Measurements from ENCODE around the gene MX2.
"Not testable (repeated sequence)": the region's sequence is repeated elsewhere in the genome, so short reads cannot be mapped to it uniquely, and the experiment has no call there.

Gene MX2

DNA sequence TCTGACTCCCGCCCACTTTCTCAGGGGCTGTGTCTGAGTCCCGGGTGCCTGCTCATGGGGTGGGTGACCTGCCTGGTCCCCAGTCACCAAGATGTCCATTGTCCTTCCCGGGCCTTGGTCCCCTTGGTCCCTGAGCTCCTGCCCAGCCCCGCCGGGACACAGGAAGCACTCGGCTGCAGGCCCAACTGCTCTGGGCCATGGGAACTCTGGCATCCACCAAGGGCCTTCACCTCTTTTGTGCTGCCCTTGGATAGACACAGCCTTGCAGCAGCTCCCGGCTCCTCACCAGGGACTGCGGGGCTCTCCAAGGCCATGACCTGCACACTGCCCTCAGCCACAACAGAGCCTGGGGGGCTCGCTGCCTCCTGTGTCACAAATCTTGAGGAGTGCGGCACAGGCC lies 42.1 kb downstream of the MX2 start:
- Mint-ChIP-seq H3K4me1 (no peaks in the 10 kb centered on the region), H3K27ac (peak overlapping the region in 1 of 2 donors; percentile 8), H3K27me3 (no peaks in the 10 kb centered on the region), H3K4me3 (no peak overlapping the region), H3K9me3 (no peaks in the 10 kb centered on the region)
- DNase-seq (no peak), ATAC-seq (no peak)

DNA sequence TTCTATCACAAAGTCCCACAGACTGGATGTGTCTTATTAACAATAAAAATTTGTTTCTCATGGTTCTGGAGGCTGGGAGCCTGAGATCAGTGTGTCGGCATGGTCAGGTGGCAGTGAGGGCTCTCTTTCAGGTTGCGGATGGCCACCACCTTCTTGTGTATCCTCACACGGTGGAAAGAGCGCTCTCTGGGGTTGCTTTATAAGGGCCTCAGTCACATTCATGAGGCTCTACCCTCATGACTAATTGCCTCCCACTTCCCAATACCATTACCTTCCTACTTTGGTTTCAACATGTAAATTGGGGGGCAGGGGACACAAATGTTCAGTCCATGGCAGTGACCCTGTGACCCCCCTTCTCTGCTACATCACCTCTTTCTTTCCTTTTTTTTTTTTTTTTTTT lies 43.5 kb downstream of the MX2 start:
- Mint-ChIP-seq H3K9me3 (peaks cover 0 to 2% of the 10 kb centered on the region in 2 donors), H3K27me3 (no peaks in the 10 kb centered on the region), H3K27ac (peak overlapping the region in 1 of 2 donors; percentile 34), H3K4me1 (no peaks in the 10 kb centered on the region), H3K4me3 (no peak overlapping the region)
- DNase-seq, result no peak
- ATAC-seq, result no peak

DNA sequence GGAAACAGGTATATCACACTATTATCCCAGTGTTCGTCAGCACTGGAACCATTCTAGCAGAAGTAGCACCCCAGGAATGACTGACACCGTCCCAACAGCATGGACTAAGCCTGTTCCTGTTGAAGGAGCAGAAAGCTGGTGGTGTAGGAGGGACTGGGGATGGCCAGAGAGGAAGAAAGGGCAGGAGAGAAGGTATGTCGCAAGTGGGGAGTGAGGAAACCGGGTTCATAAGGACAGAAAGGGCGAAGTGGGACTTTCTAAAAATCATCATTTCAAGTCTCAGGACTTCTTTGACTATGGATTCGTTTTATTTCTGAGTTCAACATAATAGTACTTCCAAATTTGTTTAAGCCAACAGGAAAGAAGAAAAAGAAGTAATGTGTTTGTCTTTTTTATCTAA lies 44.5 kb downstream of the MX2 start:
- no peak for DNase-seq
- Mint-ChIP-seq H3K9me3 (peaks cover 0 to 8% of the 10 kb centered on the region in 2 donors), H3K27ac (no peak overlapping the region)

DNA sequence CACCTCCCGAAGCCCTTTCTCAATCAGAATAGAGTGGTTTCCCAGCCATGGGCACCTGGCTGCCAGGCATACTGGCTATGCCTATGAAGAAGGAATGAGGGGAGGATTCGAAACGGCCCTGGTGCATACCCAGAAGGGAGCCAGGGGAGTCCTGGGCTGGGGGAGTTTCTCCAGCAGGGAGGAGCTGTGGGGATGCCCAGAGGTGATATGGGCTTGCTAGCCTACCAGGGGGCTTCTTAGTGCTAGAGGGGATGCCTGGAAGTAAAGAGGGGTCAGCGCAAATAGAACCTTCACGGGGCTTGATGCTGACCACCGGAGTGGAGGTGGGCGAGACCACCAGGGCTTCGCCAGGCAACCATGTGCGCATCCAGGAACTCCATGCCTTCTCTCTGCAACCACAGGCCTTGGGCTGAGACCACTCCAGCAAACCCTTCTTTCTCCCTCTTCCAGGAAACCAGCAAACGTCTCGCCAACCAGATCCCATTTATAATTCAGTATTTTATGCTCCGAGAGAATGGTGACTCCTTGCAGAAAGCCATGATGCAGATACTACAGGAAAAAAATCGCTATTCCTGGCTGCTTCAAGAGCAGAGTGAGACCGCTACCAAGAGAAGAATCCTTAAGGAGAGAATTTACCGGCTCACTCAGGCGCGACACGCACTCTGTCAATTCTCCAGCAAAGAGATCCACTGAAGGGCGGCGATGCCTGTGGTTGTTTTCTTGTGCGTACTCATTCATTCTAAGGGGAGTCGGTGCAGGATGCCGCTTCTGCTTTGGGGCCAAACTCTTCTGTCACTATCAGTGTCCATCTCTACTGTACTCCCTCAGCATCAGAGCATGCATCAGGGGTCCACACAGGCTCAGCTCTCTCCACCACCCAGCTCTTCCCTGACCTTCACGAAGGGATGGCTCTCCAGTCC lies 46.0 kb downstream of the MX2 start:
- Mint-ChIP-seq H3K27me3 (no peaks in the 10 kb centered on the region), H3K4me3 (no peak overlapping the region), H3K4me1 (peaks cover 11% of the 10 kb centered on the region), H3K9me3 (peaks cover 0 to 21% of the 10 kb centered on the region in 2 donors), H3K27ac (no peak overlapping the region)
- ATAC-seq, result no peak
- DNase-seq, result no peak

More for the DNA sequence above, 44.5 kb downstream of the MX2 start:
- Mint-ChIP-seq H3K27me3 (no peaks in the 10 kb centered on the region), H3K4me1 (peaks cover 9% of the 10 kb centered on the region), H3K4me3 (no peak overlapping the region)
- no peak for ATAC-seq

DNA sequence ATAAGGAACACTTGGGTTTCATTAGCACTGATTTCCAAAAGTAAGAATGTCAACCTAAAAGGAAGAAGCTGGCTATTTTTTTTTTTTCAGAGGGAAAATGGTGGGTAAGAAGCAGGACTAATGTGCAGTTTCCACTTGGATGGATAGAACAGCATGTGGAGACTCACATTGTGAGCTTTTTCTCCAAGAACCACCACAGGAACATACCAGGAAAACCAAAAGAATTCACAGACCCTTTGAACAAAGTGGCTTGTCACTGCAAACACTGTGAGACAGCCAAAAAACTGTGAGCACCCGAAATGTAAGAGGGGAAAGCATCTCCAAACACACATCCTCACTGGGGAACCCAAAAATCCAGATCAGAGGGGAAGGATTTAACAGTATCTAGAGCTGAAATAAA lies 48.5 kb downstream of the MX2 start:
- no peak for DNase-seq
- H3K9me3 Mint-ChIP-seq, result peaks cover 13 to 34% of the 10 kb centered on the region in 2 donors
- H3K27ac Mint-ChIP-seq, result no peak overlapping the region
- no peaks in the 10 kb centered on the region for H3K27me3 Mint-ChIP-seq
- H3K4me1 Mint-ChIP-seq, result peaks cover 11% of the 10 kb centered on the region
- no peak overlapping the region for H3K4me3 Mint-ChIP-seq
- ATAC-seq, result no peak

DNA sequence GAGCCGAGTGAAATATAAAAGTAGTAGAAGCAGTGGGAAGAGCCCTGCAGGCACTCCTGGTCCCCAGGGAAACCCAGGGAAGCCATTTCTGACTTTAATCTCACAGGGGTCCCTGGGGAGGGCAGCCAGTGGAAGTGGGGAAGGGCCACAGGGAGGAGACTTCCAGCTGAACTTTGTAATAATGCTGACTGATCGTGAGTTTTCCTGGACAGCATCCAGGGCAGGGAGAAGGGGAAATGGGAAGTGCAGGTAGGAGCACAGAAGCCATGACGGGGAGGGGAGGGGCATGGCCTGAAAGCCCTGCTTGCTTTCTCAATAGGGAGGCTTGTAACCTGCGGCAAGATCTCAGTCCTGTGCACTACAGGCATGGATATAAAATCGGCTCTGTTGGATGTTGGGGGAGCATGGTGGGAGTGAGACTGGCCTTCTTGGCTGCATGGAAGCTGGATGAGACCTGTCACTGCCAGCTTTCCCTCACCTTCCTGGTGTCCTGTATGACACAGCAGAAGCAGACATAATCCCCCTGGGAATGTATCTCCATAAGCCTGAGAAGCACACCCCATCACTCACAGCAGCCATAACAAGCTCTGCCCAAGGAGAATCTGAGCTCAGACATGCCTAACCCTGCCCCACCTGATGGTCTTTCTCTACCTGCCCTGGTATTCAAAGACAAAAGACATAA lies 49.1 kb downstream of the MX2 start:
- ATAC-seq (no peak), DNase-seq (no peak)
- H3K4me3 Mint-ChIP-seq, result no peak overlapping the region
- peaks cover 13 to 34% of the 10 kb centered on the region in 2 donors for H3K9me3 Mint-ChIP-seq
- no peak overlapping the region for H3K27ac Mint-ChIP-seq
- H3K4me1 Mint-ChIP-seq, result peaks cover 11% of the 10 kb centered on the region
- H3K27me3 Mint-ChIP-seq, result no peaks in the 10 kb centered on the region

DNA sequence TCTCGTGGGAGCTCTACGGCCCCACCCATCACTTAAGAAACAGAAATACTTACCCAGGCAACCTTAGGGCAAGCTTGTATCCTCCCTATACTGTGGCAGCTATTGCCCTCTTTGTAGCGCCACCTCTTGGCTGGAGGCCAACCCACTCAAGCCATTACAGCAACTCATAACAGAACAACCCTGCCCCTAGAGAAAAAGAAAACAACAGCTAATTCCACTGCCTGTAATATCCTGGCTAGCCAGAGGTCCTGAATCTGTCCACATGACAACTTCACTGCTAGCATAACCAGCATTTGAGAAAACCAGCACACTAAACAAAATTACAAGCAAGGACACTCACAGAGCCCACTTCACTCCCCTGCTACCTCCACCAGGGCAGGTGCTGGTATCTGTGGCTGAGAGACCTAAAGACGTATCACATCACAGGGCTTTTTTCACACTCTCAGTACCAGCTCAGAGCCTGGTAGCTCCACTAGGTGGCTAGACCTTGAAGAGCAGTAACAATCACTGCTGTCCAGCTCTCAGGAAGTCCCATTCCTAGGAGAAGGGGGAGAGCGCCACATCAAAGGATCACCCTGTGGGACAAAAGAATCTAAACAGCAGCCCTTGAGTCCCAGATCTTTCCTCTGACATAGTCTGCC lies 49.7 kb downstream of the MX2 start:
- DNase-seq (peak in 1 of 2 donors; percentile 27), ATAC-seq (peak; percentile 75)
- Mint-ChIP-seq H3K4me1 (peaks cover 11% of the 10 kb centered on the region), H3K27me3 (no peaks in the 10 kb centered on the region), H3K9me3 (peaks cover 13 to 34% of the 10 kb centered on the region in 2 donors), H3K27ac (no peak overlapping the region), H3K4me3 (no peak overlapping the region)

DNA sequence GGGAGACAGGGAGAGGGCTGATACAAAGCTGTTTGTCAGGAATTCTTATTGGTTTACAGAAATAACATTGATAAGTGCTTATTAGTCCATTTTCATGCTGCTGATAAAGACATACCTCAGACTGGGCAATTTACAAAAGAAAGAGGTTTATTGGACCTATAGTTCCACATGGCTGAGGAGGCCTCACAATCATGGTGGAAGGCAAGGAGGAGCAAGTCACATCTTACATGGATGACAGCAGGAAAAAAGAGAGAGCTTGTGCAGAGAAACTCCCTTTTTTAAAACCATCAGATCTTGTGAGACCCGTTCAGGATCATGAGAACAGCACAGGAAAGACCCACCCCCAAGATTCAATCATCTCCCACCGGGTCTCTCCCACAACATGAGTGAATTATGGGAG lies 55.7 kb downstream of the MX2 start:
- ATAC-seq, H3K4me3 Mint-ChIP-seq, H3K27me3 Mint-ChIP-seq, DNase-seq, H3K27ac Mint-ChIP-seq: not testable (repeated sequence)
- H3K4me1 Mint-ChIP-seq, result peaks cover 28% of the 10 kb centered on the region
- H3K9me3 Mint-ChIP-seq, result peaks cover 21 to 23% of the 10 kb centered on the region in 2 donors

DNA sequence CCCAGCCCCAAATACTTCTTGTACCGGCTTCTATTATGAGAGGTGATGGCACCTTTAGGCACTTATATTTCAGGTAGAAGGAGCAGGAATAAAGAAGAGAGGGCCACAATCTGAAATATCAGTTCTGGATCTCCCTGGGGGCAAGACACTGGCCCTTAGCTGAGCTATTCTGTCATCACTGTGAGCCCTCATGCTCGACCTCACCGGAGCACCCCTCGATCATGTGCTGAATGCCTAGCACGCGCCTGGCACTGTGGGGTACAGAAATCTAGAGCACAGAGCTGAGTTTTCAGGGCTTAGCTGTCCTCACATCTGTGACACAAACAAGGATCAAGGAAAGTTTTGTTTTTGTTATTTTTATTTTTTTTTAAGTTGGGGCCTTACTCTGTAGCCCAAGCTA lies 56.6 kb downstream of the MX2 start:
- DNase-seq (no peak), ATAC-seq (no peak)
- H3K27me3 Mint-ChIP-seq, result no peaks in the 10 kb centered on the region
- H3K27ac Mint-ChIP-seq, result no peak overlapping the region
- H3K4me3 Mint-ChIP-seq, result no peak overlapping the region
- peaks cover 14 to 15% of the 10 kb centered on the region in 2 donors for H3K9me3 Mint-ChIP-seq
- H3K4me1 Mint-ChIP-seq, result peaks cover 37% of the 10 kb centered on the region

DNA sequence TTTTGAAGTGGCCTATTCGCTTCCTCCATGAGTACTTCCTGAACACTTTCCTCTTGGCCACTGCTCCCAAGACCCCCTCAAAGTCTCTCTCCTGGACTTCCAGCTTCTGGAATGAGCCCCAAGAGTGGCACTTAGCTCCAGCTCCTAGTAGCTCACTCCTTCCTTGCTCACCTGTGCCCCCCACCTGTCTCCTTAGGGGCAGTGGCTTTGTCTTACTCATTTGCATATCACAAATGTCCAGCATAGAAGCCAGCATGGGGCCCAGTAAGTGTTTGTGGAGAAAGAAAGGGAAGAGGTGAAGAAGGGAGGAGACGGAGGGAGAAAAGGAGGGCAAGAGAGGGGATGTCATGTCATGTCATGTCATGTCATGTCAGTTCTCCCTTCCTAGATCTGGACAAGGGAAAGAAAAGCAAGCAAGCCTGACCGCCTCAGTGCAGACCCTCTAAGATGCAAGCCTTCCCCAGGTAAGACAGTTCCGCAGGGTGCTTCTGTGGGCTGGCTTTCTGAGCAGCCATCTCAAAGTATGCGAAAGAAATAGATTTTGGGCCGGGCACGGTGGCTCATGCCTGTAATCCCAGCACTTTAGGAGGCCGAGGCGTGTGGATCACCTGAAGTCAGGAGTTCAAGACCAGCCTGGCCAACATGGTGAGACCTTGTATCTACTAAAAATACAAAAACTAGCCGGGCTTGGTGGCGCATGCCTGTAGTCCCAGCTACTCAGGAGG lies 57.3 kb downstream of the MX2 start:
- Mint-ChIP-seq H3K4me3 (peak overlapping the region; percentile 85), H3K4me1 (peaks cover 44% of the 10 kb centered on the region), H3K27me3 (no peaks in the 10 kb centered on the region), H3K9me3 (peaks cover 9% of the 10 kb centered on the region in 2 donors), H3K27ac (peak overlapping the region in 1 of 2 donors; percentile 20)
- no peak for DNase-seq
- no peak for ATAC-seq

DNA sequence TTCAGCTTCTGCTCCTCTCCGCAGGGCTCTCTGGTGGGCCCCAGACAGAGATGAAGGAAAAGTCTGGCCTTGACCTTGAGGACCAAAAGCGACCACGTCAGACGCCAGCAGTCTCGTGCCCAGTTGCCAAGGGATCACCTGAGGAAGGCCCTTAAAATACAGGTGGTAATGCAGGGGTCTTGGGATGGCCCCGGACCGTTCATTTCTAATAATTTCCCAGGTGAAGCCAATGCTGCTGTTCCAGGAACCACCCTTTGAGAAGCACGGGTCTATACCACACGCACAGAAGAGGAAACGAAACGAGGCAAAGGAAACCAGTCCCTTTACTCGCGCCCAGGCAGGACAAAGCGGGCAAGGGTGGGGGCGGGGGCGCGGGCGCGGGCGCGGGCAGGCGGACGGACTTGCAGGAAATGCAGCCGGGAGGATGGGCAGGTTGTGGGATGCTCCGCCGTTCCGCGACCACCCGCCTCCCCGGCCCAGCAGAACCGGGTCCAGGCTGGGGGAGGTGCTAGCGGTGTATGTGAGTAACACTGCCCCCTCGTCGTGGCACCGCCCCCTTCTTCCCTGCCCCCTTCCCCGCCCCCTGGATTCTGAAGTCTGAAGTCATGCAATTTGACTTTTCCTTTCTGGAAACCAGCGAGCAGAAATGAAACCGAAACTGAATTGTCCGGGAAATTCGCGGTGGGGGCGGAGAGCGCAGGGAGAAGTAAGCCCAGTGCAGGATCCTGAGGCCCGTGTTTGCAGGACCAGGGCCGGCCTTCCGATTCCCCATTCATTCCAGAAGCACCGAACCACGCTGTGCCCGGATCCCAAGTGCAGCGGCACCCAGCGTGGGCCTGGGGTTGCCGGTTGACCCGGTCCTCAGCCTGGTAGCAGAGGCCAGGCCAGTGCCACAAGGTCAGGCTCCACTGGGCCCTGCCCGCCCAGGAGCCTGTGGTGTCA lies 58.4 kb downstream of the MX2 start:
- Mint-ChIP-seq H3K4me3 (peak overlapping the region; percentile 85), H3K4me1 (peaks cover 48% of the 10 kb centered on the region), H3K27ac (peak overlapping the region; percentile 73 to 92), H3K9me3 (peaks cover 7% of the 10 kb centered on the region in 2 donors), H3K27me3 (no peaks in the 10 kb centered on the region)
- DNase-seq (peak; percentile 15 to 20), ATAC-seq (peak; percentile 84)

DNA sequence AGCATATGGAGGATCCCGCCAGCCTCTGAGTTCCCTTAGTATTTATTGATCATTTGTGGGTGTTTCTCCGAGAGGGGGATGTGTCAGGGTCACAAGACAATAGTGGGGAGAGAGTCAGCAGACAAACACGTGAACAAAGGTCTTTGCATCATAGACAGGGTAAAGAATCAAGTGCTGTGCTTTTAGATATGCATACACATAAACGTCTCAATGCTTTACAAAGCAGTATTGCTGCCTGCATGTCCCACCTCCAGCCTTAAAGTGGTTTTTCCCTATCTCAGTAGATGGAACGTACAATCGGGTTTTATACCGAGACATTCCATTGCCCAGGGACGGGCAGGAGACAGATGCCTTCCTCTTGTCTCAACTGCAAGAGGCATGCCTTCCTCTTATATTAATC lies 59.2 kb downstream of the MX2 start:
- H3K9me3 Mint-ChIP-seq, H3K27ac Mint-ChIP-seq, DNase-seq, H3K27me3 Mint-ChIP-seq, ATAC-seq: not testable (repeated sequence)
- Mint-ChIP-seq H3K4me1 (peaks cover 56% of the 10 kb centered on the region), H3K4me3 (peak overlapping the region; percentile 85)

DNA sequence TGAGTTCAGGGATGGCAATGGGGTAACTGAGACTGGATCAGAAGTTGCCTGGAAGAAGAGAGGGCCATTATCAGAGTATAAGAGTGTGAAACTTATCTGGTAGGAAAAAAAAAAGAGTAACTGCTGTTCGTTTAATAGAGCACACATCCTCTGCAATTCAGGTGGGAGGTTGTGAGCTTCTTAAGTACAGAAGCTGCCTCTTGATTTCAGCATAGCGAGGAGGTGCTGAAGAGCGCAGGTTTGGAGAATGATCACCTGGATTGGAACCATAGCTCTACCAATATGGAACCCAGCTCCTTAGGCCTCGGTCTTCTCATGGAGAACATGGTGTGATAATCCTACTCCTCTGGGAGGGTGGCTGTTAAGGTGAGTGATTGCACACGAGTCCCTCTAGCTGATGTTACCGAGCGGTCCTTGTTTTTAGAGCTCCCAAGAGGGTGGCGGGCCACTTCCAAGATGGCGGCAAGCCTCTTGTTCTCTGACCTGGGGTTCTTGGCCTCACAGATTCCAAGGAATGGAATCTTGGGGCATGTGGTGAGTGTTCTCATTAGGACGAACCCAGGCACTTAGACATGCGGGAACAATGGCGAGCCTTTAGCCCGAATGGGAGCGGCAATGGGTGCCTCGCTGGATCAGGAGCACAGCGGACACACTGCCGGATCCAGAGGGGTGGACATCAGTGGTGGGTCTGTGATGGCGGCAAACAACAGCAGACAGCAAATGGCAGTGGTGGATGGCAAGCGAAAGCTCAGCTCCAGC lies 60.9 kb downstream of the MX2 start:
- ATAC-seq, result no peak
- no peaks in the 10 kb centered on the region for H3K27me3 Mint-ChIP-seq
- no peak overlapping the region for H3K4me3 Mint-ChIP-seq
- peaks cover 73% of the 10 kb centered on the region for H3K4me1 Mint-ChIP-seq
- H3K27ac Mint-ChIP-seq, result peak overlapping the region in 1 of 2 donors; percentile 72
- no peak for DNase-seq
- peaks cover 2% of the 10 kb centered on the region in 2 donors for H3K9me3 Mint-ChIP-seq

DNA sequence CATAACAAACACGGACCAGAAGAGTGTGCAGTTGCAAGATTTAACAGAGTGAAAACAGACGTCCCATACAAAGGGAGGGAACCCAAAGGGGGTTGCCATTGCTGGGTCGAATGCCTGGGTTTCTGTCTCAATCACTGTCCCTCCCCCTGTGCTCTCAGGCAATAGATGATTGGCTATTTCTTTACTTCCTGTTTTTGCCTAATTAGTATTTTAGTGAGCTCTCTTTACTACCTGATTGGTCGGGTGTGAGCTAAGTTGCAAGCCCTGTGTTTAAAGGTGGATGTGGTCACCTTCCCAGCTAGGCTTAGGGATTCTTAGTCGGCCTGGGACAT lies 61.4 kb downstream of the MX2 start:
- Mint-ChIP-seq H3K4me1 (peaks cover 77% of the 10 kb centered on the region), H3K27ac (peak overlapping the region in 1 of 2 donors; percentile 85)
- H3K9me3 Mint-ChIP-seq, H3K27me3 Mint-ChIP-seq, H3K4me3 Mint-ChIP-seq, ATAC-seq, DNase-seq: not testable (repeated sequence)
